Upper lobe of left lung (tissue), 6 donors: ENCODE data around the gene SMIM28. TPM values are rescaled to one million over a fixed set of nuclear protein-coding genes. Genes with fewer than 3 reads are reported as not detected.

ENCODE experiments used
- ATAC-seq, 2 donors: fragments of 200-7000 bp; cut with Tn5 transposase; one replicate each; pipeline ENCODE4 v1.9.1; 2022; ENCODE audit warnings: mild to moderate bottlenecking in 2 of 2, moderate library complexity in 2 of 2; ENCODE audit not compliant: low FRiP score in 2 of 2
- DNase-seq, 2 donors: peaks; one replicate each; pipeline ENCODE4 v3.0.0-alpha.2; 2019 to 2020
- H3K27ac ChIP-seq, 4 donors: fragments of 200-600 bp; sonication (generic); one replicate each; pipeline ENCODE4 v1.5.1; 2016 to 2019
- H3K27me3 ChIP-seq, 4 donors: fragments of 200-600 bp; sonication (generic); one replicate each; pipeline ENCODE4 v1.5.1; 2017 to 2019
- H3K36me3 ChIP-seq, 4 donors: fragments of 200-600 bp; sonication (generic); one replicate each; pipeline ENCODE4 v1.5.1; 2016 to 2019
- H3K4me1 ChIP-seq, 4 donors: fragments of 200-600 bp; sonication (generic); one replicate each; pipeline ENCODE4 v1.5.1; 2018 to 2019
- H3K4me3 ChIP-seq, 4 donors: fragments of 200-600 bp; sonication (generic); one replicate each; pipeline ENCODE4 v1.5.1; 2017 to 2019; ENCODE audit warnings: mild to moderate bottlenecking in 2 of 4, moderate library complexity in 1 of 4
- H3K9me3 ChIP-seq, 4 donors: fragments of 200-600 bp; sonication (generic); one replicate each; pipeline ENCODE4 v1.5.1; 2018 to 2019
- EP300 ChIP-seq, 4 donors: sonication (generic); formaldehyde crosslinking; IDR thresholded peaks; one replicate each; pipeline ENCODE4 v1.5.1; 2017; ENCODE audit warnings: antibody characterized with exemption in 4 of 4, control low read depth in 2 of 4
- POLR2A ChIP-seq, 4 donors: fragments of 450-650 bp; IDR thresholded peaks; one replicate each; pipeline ENCODE4 v1.5.1; 2016 to 2017; ENCODE audit warnings: antibody characterized with exemption in 4 of 4, mild to moderate bottlenecking in 2 of 4
- POLR2AphosphoS5 ChIP-seq, 2 donors: sonication (generic); formaldehyde crosslinking; IDR thresholded peaks; one replicate each; pipeline ENCODE4 v1.5.1; 2017; ENCODE audit warnings: antibody characterized with exemption in 2 of 2
- WGBS, 2 donors: methylation state at CpG; one replicate each; pipeline ENCODE4 v1.1.5; 2017 to 2018; 5-methylcytosine and 5-hydroxymethylcytosine counted together
- total RNA-seq, 6 donors: library from RNA; depleted of rRNA in 4 of 6; stranded (reverse); fragments of >200 nt in 4 of 6; gene quantifications; one replicate each; pipeline versions ENCODE4 v1.1.0 to v1.2.1, GENCODE V29; 2016 to 2021
- TF ChIP-seq, protein P1 (sequence below), 6 experiments: fragments of 450-650 bp in 4 of 6; fragments of 200-600 bp in 2 of 6; sonication (generic) in 2 of 6; IDR thresholded peaks; one replicate each; pipeline ENCODE4 v1.5.1; 2016 to 2019; ENCODE audit warnings: antibody characterized with exemption in 6 of 6
- donor health status: DM: no; HTN: no; CAD: no; lungs with moderate emphysema.
- donor health status: DM: no; HTN: yes; CAD: no; lungs with severe emphysema.

SMIM28 gene
- total RNA-seq, 6 donors from 2014 or later, result not detected

DNA sequence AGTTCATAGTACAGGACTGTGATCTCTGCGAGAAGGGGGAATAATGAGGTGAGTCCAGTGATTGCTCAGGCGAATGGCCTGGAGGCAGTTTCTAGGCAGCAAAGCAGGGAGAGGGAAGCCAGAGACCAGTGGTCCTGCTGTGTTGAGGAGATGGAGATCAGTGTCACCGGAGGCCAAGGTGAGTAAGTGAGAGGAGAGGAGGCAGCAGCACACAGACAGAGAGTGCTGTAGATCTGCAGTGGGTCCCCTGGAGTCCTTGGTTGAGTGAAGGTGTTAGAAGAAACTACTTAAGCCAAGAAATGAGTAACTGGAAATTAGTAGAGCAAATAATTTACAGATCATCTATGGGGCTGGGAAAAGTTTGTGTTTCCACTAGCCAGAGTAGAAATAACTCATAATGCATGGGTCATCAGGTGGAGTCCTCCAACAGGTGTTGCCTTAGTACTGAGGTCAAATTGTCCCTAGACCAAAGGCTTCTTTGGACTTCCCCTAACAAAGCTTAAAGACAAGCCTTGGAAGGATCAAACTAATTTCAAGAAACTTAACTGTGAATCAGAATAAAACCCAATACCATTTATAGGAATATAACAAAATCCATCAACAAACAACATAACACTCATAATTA is 39.9 kb downstream of the SMIM28 start:
- peaks cover 0 to under 1% (median 0%) of the 10 kb centered on the region in 4 donors for H3K4me1 ChIP-seq
- no peaks in the 10 kb centered on the region for H3K9me3 ChIP-seq
- peaks cover 10 to 41% (median 16%) of the 10 kb centered on the region in 4 donors for H3K36me3 ChIP-seq
- 83 to 87% methylated on average over 3 of the region's 3 CpGs for WGBS, 2 donors
- DNase-seq (no peak), ATAC-seq (no peak)
- H3K4me3 ChIP-seq, result no peak overlapping the region
- no peaks in the 10 kb centered on the region for H3K27me3 ChIP-seq
- no peak for TF ChIP-seq EP300 (IDR thresholded peaks at IDR 0.05)
- TF ChIP-seq, protein P1, sequence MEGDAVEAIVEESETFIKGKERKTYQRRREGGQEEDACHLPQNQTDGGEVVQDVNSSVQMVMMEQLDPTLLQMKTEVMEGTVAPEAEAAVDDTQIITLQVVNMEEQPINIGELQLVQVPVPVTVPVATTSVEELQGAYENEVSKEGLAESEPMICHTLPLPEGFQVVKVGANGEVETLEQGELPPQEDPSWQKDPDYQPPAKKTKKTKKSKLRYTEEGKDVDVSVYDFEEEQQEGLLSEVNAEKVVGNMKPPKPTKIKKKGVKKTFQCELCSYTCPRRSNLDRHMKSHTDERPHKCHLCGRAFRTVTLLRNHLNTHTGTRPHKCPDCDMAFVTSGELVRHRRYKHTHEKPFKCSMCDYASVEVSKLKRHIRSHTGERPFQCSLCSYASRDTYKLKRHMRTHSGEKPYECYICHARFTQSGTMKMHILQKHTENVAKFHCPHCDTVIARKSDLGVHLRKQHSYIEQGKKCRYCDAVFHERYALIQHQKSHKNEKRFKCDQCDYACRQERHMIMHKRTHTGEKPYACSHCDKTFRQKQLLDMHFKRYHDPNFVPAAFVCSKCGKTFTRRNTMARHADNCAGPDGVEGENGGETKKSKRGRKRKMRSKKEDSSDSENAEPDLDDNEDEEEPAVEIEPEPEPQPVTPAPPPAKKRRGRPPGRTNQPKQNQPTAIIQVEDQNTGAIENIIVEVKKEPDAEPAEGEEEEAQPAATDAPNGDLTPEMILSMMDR (IDR thresholded peaks at IDR 0.05), result no peak
- no peak for TF ChIP-seq POLR2A (IDR thresholded peaks at IDR 0.05)
- no peak for TF ChIP-seq POLR2AphosphoS5 (IDR thresholded peaks at IDR 0.05)
- no peak overlapping the region for H3K27ac ChIP-seq

DNA sequence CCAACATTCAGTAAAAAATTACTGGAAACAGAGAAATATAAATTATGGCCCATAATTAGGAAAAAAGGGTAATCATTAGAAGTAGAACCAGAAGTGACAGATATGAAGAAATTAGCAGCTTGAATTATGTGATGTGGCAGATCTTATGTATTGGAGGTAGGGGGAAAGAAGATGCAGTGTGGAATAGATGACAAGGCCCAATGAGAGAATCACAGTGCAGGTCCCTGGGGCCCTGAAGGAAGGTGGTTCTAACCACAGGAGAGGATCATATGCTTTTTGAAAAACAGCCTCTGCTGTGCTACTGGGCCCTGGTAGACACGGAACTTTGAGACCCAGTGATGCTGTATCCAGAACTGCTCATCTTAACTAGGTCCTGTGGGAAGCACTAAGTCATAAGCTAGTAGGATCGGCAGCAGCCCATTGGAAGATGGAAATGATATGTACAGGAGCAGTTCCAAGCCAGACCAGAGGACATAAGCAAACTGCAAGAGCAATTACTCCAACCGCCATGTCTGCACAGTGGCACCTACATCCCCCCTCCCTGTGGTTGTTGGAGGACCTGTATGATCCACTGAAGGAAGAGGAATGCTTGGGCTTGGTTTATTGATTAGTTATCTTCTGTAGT is 40.5 kb downstream of the SMIM28 start:
- TF ChIP-seq, protein P1 (IDR thresholded peaks at IDR 0.05), result no peak
- TF ChIP-seq EP300 (IDR thresholded peaks at IDR 0.05) (no peak), POLR2AphosphoS5 (IDR thresholded peaks at IDR 0.05) (no peak), POLR2A (IDR thresholded peaks at IDR 0.05) (no peak)
- Histone ChIP-seq H3K27ac (no peak overlapping the region), H3K4me3 (no peak overlapping the region), H3K27me3 (no peaks in the 10 kb centered on the region), H3K36me3 (peaks cover 6 to 35% (median 10%) of the 10 kb centered on the region in 4 donors), H3K9me3 (no peaks in the 10 kb centered on the region), H3K4me1 (peaks cover 2 to 7% (median 3%) of the 10 kb centered on the region in 4 donors)
- WGBS, 2 donors, result 98 to 100% methylated on average over 3 of the region's 3 CpGs
- ATAC-seq, result no peak
- no peak for DNase-seq

DNA sequence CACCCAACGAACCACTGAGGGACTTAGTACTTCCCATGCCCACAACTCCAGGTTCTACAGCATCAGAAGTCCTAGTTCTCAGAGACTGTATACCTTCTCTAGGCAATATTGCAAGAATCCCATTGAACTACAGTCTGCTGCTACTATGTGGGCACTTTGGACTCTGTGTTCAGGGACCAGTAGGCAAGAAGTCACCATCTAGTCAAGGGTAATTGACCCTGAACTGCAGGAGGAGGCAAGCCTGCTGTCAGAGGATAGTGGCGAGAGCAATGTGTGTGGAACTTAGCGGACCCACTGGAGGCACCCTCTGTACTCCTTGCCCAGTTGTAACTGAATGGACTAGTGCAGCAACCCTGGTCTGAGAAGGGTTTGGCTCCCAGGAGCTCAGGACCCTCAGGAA is 42.1 kb downstream of the SMIM28 start:
- H3K9me3 ChIP-seq, result no peaks in the 10 kb centered on the region
- 94 to 100% methylated on average over 1 to 3 of the region's 3 CpGs for WGBS, 2 donors
- no peaks in the 10 kb centered on the region for H3K27me3 ChIP-seq
- H3K4me1 ChIP-seq, result peaks cover 4 to 9% (median 5%) of the 10 kb centered on the region in 4 donors
- peaks cover 0 to 28% (median 6%) of the 10 kb centered on the region in 4 donors for H3K36me3 ChIP-seq
- H3K27ac ChIP-seq, result no peak overlapping the region
- TF ChIP-seq POLR2AphosphoS5 (IDR thresholded peaks at IDR 0.05), result no peak
- no peak for TF ChIP-seq EP300 (IDR thresholded peaks at IDR 0.05)
- TF ChIP-seq, protein P1 (IDR thresholded peaks at IDR 0.05), result no peak
- TF ChIP-seq POLR2A (IDR thresholded peaks at IDR 0.05), result no peak
- peak in 1 of 2 donors; percentile 45 for ATAC-seq
- H3K4me3 ChIP-seq, result no peak overlapping the region
- no peak for DNase-seq

DNA sequence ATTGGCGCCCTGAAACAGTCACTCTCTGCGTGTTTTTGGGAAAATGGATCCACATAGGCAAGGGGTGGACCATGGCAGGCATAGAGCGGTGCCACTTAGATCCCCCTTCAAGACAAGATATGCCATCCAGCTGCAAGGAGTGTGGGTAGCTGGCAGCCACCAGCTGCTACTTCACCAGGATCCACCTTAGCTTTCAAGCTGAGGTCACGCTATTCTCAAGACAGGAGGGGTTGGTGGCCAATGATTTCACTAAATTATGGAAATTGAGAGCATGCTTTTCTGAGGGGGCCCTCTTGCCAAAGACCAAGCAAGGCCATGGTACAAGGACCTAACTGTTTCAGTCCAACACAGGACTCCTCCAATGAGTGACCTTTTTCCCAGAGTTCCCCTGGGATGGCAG is 42.7 kb downstream of the SMIM28 start:
- Histone ChIP-seq H3K4me3 (no peak overlapping the region), H3K36me3 (peaks cover 0 to 26% (median 6%) of the 10 kb centered on the region in 4 donors), H3K9me3 (no peaks in the 10 kb centered on the region), H3K27me3 (no peaks in the 10 kb centered on the region), H3K27ac (no peak overlapping the region), H3K4me1 (peaks cover 4 to 9% (median 5%) of the 10 kb centered on the region in 4 donors)
- no peak for ATAC-seq
- no peak for DNase-seq
- TF ChIP-seq EP300 (IDR thresholded peaks at IDR 0.05), result no peak
- TF ChIP-seq POLR2A (IDR thresholded peaks at IDR 0.05), result no peak
- TF ChIP-seq POLR2AphosphoS5 (IDR thresholded peaks at IDR 0.05), result no peak
- TF ChIP-seq, protein P1 (IDR thresholded peaks at IDR 0.05), result no peak
- WGBS, 2 donors, result 98 to 99% methylated on average over 4 of the region's 4 CpGs
